ENCODE measurements around the gene FAAP24. TPM values are rescaled to one million over a fixed set of nuclear protein-coding genes. Genes with fewer than 3 reads are reported as not detected.

FAAP24 gene
- total and polyA plus RNA-seq, 2 of the 13 experiments (the other 11 are each of a cell fraction or from before 2014, with no cell fraction given): 2.3 to 6.0 TPM

DNA sequence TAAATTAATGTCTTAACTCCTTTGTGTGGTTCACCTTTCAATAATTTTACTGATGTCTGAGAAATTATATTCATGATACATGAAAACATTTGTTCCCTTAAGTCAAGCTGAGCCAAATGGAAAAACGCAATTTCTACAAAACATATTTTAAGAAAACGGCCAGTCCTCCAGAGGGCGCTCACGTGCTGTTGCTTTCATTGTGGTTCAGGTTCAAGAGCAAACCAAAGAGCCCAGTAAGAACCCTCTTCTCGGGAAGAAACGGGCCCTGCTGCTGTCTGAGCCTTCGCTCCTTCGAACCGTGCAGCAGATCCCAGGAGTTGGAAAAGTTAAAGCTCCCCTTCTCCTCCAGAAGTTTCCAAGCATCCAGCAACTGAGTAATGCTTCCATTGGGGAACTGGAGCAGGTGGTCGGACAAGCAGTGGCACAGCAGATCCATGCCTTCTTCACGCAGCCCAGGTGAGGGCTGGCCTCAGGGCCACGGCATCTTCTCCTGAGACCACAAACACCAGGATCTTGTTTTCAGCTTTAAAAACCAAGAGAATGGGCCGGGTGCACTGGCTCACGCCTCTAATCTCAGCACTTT lies 4.3 kb downstream of the FAAP24 start (continued):
- TF ChIP-seq, protein P1, sequence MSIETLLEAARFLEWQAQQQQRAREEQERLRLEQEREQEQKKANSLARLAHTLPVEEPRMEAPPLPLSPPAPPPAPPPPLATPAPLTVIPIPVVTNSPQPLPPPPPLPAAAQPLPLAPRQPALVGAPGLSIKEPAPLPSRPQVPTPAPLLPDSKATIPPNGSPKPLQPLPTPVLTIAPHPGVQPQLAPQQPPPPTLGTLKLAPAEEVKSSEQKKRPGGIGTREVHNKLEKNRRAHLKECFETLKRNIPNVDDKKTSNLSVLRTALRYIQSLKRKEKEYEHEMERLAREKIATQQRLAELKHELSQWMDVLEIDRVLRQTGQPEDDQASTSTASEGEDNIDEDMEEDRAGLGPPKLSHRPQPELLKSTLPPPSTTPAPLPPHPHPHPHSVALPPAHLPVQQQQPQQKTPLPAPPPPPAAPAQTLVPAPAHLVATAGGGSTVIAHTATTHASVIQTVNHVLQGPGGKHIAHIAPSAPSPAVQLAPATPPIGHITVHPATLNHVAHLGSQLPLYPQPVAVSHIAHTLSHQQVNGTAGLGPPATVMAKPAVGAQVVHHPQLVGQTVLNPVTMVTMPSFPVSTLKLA (IDR thresholded peaks at IDR 0.05): no peak
- TF ChIP-seq MTF2 (CRISPR knock-in tag; IDR thresholded peaks at IDR 0.05; ENCODE audit: borderline replicate concordance): no peak
- TF ChIP-seq STAG1 (CRISPR knock-in tag; IDR thresholded peaks at IDR 0.05): peak; percentile 91
- TF ChIP-seq, protein P2, sequence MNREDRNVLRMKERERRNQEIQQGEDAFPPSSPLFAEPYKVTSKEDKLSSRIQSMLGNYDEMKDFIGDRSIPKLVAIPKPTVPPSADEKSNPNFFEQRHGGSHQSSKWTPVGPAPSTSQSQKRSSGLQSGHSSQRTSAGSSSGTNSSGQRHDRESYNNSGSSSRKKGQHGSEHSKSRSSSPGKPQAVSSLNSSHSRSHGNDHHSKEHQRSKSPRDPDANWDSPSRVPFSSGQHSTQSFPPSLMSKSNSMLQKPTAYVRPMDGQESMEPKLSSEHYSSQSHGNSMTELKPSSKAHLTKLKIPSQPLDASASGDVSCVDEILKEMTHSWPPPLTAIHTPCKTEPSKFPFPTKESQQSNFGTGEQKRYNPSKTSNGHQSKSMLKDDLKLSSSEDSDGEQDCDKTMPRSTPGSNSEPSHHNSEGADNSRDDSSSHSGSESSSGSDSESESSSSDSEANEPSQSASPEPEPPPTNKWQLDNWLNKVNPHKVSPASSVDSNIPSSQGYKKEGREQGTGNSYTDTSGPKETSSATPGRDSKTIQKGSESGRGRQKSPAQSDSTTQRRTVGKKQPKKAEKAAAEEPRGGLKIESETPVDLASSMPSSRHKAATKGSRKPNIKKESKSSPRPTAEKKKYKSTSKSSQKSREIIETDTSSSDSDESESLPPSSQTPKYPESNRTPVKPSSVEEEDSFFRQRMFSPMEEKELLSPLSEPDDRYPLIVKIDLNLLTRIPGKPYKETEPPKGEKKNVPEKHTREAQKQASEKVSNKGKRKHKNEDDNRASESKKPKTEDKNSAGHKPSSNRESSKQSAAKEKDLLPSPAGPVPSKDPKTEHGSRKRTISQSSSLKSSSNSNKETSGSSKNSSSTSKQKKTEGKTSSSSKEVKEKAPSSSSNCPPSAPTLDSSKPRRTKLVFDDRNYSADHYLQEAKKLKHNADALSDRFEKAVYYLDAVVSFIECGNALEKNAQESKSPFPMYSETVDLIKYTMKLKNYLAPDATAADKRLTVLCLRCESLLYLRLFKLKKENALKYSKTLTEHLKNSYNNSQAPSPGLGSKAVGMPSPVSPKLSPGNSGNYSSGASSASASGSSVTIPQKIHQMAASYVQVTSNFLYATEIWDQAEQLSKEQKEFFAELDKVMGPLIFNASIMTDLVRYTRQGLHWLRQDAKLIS (CRISPR knock-in tag; IDR thresholded peaks at IDR 0.05): no peak
- TF ChIP-seq NCOA5 (CRISPR knock-in tag; IDR thresholded peaks at IDR 0.05): no peak
- TF ChIP-seq SMC3 (IDR thresholded peaks at IDR 0.05; ENCODE audit: low read length): peak; percentile 79
- TF ChIP-seq RAD21 (CRISPR knock-in tag; IDR thresholded peaks at IDR 0.05): peak; percentile 68
- no peak for TF ChIP-seq ZNF232 (CRISPR knock-in tag; IDR thresholded peaks at IDR 0.05; ENCODE audit: borderline replicate concordance)

All from HepG2 (cell line).